Measurements from ENCODE around the gene ZNF598. TPM values are rescaled to one million over a fixed set of nuclear protein-coding genes. Genes with fewer than 3 reads are reported as not detected.

The ZNF598 gene
- total and polyA plus RNA-seq, 2 of the 13 experiments (the other 11 are each of a cell fraction or from before 2014, with no cell fraction given) = 13.5 to 14.2 TPM

- TF ChIP-seq ZSCAN5A (CRISPR knock-in tag; IDR thresholded peaks at IDR 0.05; ENCODE audit: borderline replicate concordance) (0 out of 2 replicates have a peak, but pooled peaks have one; percentile 14), ZNF414 (CRISPR knock-in tag; IDR thresholded peaks at IDR 0.05) (peak; percentile 81; the same call in 1 of the 2 replicates), ZFX (CRISPR knock-in tag; IDR thresholded peaks at IDR 0.05; ENCODE audit: low read depth) (peak; percentile 81; the same call in 1 of the 2 replicates), ONECUT2 (CRISPR knock-in tag; IDR thresholded peaks at IDR 0.05) (no peak), ZBTB43 (CRISPR knock-in tag; conservative IDR thresholded peaks at IDR 0.05) (peak; percentile 70; the same call in 1 of the 2 replicates), ZNF788 (CRISPR knock-in tag; IDR thresholded peaks at IDR 0.05; ENCODE audit: borderline replicate concordance) (peak; percentile 75; the same call in 1 of the 2 replicates), ZGPAT (CRISPR knock-in tag; IDR thresholded peaks at IDR 0.05) (peak; percentile 88), PTBP1 (IDR thresholded peaks at IDR 0.05; ENCODE audit: low read depth, low read length, poor library complexity, severe bottlenecking) (no peak), SRY (CRISPR knock-in tag; IDR thresholded peaks at IDR 0.05) (peak; percentile 92), HDAC2 (CRISPR knock-in tag; IDR thresholded peaks at IDR 0.05) (peak; percentile 16), SYNCRIP (IDR thresholded peaks at IDR 0.05; ENCODE audit: insufficient read depth, low read depth, low read length) (no peak), RAD21 (CRISPR knock-in tag; IDR thresholded peaks at IDR 0.05) (peak; percentile 25), RFXANK (CRISPR knock-in tag; IDR thresholded peaks at IDR 0.05) (no peak; the same call in 1 of the 2 replicates), MAZ (IDR thresholded peaks at IDR 0.05; ENCODE audit: borderline replicate concordance, low read depth, low read length) (peak; percentile 92), MAZ (CRISPR knock-in tag; IDR thresholded peaks at IDR 0.05; ENCODE audit: low read depth) (peak; percentile 86), TFDP2 (CRISPR knock-in tag; IDR thresholded peaks at IDR 0.05) (peak; percentile 88), NFKB2 (CRISPR knock-in tag; IDR thresholded peaks at IDR 0.05; ENCODE audit: borderline replicate concordance) (peak; percentile 75; the same call in 1 of the 2 replicates), ZMYM4 (CRISPR knock-in tag; IDR thresholded peaks at IDR 0.05) (peak; percentile 90), GZF1 (CRISPR knock-in tag; IDR thresholded peaks at IDR 0.05) (peak; percentile 60; the same call in 1 of the 2 replicates)
These were observed 44.9 kb downstream of the ZNF598 start, which contains the start of gene RPS2 (continued) for GRCh38 chr16:1964506-1965395.

All from HepG2 (cell line).